ENCODE results near the gene KCNMB1.

KCNMB1 gene

GRCh38 chr5:170388818-170389549, at the start of gene KCNMB1:
Gene KCNMB1 (minus strand): TSS chr5:170389367. CDS start chr5:170385447, 3,920 bp downstream.
- DNase-seq (ENCODE audit: low read depth), result no peak

GRCh38 chr5:170438581-170438980, 49.4 kb upstream of the KCNMB1 start:
- DNase-seq (ENCODE audit: low read depth), result no peak

DNA sequence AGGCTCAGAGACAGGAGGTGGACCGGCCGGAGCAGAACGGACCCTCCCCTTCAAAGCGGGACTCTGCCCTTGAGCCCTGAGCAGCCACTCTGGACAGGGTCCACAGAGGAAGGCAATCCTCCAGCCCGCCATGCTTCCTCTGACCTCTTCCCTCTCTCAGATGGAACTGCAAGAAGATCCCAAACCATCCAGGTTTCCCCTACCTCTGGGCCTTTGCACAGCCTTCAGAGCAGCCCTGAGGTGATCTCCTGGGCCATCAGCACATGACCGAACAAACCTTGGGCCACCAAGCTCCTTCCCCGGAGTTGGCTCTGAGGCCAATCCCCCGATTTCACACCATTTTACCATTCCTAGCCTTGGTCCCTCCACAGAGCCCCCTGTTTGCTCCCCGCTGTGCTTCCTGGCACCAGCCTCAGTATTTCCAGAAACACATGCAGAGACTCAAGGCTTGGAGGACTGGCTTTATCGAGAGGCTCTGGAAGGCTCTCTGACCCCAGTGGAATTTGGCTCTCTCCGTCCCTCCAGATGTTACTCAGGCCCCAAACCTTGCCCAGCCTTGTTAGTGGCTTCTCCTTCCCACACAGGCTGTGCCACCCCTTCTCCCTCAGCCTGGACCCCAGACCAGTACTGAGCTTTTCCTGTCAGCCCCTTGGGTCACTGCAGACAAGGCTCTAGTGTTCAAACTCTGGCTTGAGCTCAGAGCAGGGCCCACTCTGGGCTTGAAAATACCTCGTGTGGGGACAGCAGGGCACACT, 48.6 kb upstream of the KCNMB1 start:
- DNase-seq (ENCODE audit: low read depth), result no peak

- DNase-seq (ENCODE audit: low read depth), result no peak
Observed at GRCh38 chr5:170436335-170436734, 47.2 kb upstream of the KCNMB1 start.

DNA sequence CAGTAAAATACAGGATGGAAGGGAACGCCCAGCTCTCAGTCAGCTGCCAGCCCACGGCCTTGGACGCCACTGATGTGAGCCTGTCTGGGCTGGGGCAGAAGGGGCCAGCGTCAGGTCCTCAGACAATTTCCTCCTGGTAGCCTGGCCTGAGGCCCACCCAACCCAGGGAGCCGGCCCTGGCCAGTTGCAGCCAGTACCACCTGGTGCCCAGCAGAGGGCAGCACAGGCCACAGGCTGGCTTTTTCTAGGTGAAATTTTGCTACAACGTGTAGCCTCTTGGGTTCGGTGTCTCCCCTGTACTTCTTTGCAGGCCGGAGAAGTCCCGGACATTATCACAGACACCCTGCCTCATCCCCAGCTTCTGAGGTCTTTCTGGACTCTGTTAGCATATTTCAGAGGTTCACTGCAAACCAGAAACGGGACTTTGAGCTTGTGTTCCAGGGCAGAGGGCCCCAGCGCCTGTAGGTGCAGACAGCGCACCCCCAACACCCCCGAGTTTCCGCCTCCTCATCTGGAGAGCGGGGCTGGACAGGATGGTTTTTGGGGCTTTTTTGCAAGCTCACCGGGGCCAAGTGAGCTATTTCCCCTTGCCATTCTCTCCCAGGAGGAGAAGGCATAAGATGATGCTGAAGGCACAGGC, 45.9 kb upstream of the KCNMB1 start:
- peak; percentile 22 for DNase-seq (ENCODE audit: low read depth)

GRCh38 chr5:170432669-170433068, 43.5 kb upstream of the KCNMB1 start:
- DNase-seq (ENCODE audit: low read depth), result no peak

- no peak for DNase-seq (ENCODE audit: low read depth)
Observed at GRCh38 chr5:170431571-170431970, 42.4 kb upstream of the KCNMB1 start.

DNA sequence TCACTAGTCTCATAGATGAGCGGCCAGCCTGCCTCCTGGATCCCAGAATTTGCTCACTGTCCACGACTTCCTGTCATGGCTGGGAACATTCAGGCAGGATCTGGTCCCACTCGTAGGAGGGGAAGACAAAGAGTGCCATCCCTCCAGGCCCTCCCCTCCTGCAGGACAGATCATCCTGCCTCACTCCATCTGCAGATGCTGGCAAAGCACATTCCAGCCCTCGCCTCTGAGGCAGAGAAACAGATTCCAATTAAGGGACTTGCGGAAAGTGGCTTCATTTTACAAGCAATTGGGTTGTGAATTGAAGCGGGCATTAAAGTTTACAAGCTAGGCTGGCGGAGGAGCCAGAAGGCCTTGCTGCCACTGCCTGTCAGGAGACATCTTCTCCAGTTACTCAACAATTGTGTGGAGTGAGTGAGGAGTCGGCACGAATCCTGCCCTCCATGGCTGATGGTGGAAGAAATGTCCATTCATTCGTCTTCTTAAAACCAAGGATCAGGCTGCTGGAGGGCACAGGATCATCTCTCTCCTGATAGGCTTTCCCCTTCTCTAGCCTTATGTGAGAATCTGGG, 41.8 kb upstream of the KCNMB1 start:
- no peak for DNase-seq (ENCODE audit: low read depth)

GRCh38 chr5:170430256-170430655, 41.1 kb upstream of the KCNMB1 start:
- DNase-seq (ENCODE audit: low read depth), result no peak

GRCh38 chr5:170429014-170429413, 39.8 kb upstream of the KCNMB1 start:
- DNase-seq (ENCODE audit: low read depth), result no peak

- DNase-seq (ENCODE audit: low read depth), result no peak
Observed at GRCh38 chr5:170427672-170428236, 38.6 kb upstream of the KCNMB1 start.

DNA sequence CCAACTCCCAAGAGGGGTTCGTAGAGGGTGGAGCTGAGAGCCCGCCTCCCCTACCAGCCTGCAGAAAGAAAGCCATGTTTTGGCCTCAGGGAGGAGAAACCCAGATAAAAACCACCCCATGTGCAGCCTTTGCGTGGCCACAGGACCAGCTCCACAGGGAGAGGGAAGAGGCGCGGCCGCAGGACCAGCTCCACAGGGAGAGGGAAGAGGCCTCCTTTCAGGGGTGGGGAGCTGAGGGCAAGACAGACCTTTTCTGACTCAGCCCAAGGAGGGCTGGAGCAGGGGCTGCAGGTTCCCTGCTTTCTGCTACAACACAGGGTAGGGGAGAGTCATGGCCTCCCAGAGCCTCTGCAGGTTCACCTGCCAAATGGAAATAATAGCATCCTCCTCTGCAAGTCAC, 37.6 kb upstream of the KCNMB1 start:
- DNase-seq (ENCODE audit: low read depth), result no peak

- DNase-seq (ENCODE audit: low read depth), result no peak
Observed at GRCh38 chr5:170426149-170426767, 37.1 kb upstream of the KCNMB1 start.

GRCh38 chr5:170425731-170426130, 36.6 kb upstream of the KCNMB1 start:
- no peak for DNase-seq (ENCODE audit: low read depth)

- no peak for DNase-seq (ENCODE audit: low read depth)
Observed at GRCh38 chr5:170424629-170425028, 35.5 kb upstream of the KCNMB1 start.

- DNase-seq (ENCODE audit: low read depth), result no peak
Observed at GRCh38 chr5:170423692-170424091, 34.5 kb upstream of the KCNMB1 start.

DNA sequence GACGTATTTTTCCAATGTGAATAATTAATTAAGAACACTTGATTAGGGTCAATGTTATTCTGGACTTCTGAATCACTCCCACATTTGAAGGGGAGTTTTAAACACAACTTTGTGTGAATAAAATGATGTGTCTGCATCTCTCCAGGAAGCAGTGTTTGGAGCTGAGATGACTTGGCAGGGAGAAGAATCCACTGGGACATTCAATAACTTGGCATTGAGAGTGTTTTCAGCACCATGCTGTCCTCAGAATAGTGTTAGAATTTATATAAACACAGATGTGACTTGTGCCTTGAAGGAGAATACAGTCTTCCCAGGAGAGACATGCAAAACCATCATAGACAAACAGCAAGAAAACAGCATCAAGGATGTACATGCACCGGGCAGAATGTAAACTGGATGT, 32.7 kb upstream of the KCNMB1 start:
- no peak for DNase-seq (ENCODE audit: low read depth)

DNA sequence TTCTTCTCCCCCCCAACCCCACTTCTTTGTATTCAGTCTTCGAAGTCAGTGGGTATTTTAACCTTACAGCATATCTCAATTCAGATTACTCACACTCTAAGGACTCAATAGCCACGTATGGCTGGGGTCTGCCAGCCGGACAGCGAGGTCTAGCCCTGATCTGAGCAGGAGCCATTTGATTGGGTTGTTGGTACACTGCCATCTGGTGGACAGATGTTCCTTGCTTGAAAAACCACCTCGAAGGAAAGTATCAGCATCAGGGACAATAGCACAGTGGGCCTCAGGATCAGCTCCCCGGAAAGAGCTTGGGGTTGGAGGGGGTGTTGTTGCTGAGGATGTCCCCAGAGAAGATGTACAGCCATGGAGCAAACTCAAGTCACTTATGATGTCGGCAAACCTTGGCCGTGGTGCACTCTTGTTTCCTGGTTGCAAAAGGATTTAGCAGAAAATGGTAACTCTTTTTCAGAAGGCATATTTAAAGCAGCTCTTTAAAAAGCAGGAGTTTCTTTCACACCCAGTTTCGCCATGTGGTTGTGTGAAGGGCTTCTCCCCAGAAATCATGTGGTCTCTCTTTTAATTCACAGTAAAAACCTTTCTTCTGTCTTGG, 31.7 kb upstream of the KCNMB1 start:
- peak; percentile 60 for DNase-seq (ENCODE audit: low read depth)

DNA sequence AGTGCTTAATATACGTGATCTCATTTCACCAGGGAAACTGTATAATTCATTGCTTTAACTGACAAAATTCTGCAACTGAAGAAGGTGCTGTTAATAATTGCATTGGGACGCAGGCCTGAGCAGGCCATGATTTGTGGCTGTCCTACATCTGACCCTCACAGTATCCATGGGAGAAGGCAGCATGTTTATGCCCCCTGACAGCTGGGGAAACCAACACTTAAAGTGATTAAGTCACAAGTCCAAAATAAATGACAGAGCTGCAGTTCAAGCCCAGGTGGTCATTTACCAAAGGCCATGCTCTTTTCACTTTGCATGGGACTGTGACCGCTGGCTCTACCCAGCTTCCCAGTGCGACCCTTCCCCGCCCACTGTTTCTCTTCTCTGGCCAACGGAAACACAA, 30.5 kb upstream of the KCNMB1 start:
- no peak for DNase-seq (ENCODE audit: low read depth)

DNA sequence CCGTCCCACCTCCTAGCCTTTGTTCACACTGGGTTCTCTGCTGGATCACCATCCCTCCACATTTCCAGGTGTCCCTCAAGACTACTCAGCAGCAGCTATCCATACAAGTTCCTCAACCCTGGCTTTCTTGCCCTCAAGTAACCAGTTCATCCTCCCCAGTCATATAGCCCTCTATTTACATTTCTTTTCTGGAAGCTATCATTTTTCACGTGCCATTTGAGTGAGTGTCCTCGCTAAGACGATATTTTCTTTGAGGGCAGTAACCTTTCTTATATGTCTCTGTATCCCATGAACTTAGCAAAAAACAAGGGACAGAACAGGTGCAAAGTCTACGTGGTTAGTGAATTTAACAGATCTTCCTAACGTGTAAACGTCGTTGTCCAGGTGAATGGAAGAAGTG, 29.6 kb upstream of the KCNMB1 start:
- DNase-seq (ENCODE audit: low read depth), result no peak

DNA sequence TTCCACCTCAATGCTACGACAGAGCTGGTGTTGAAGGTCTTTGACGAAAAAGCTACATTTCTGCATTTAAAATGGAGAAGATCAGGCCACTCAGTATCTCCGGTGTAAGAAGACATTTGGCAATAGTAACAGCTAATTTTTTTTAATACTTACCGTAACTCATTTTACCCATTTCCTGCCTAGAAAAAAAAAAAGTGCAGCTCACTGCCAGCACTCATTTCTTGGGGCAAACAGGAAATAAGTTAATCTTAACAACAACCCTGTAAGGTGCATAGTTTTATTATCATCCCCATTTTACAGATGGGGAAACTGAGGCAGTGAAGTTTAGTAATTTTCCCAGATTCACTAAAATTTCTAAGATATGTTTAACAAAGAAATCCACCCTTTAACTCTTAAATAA, 27.4 kb upstream of the KCNMB1 start:
- no peak for DNase-seq (ENCODE audit: low read depth)

- no peak for DNase-seq (ENCODE audit: low read depth)
Observed at GRCh38 chr5:170414786-170415185, 25.6 kb upstream of the KCNMB1 start.

All from amniotic epithelial cell (primary cell).